Measurements from ENCODE around the gene CLCN7.

DNA sequence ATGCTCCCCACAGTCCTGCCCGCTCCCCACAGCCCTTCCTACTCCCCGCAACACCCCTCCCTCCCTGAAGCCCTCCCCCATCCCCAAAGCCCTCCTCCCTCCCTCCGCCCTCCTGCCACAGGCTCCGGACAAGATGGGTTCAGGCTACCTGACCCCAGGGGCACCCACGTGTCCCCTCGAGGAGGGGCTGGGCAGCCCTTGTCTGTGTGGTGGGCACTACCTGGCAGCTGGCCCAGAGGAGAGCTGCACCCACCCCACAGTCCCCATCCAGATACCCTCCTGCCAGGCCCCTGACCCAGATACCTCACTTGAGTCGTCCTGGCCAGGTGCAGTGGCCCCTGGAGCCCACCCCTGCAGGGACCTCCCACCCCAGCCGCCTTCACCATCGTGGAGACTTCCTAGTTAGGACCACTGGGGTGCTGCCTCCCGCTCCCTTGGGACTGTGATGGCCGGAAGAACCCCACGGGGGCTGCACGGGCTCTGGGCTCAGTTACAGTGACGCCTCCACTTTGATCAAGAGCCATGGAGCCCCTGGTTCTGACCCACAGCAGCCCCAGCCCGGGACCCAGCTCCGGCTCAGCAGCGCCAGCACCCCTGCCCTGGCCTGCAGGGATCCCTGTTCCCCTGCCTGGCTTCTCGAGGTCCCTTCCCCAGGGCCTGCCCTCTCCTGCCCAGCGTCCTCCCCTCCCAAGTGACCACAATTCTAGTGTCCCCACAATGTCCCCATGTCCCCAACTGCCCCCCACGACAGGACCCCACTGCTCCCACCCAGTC, 43.1 kb downstream of the CLCN7 start:
- TF ChIP-seq CTCF (IDR thresholded peaks at IDR 0.05; ENCODE audit: low read depth, low read length) (no peak), EZH2phosphoT487 (IDR thresholded peaks at IDR 0.05; ENCODE audit: low read depth) (no peak)

All from OCI-LY3 (cell line).